HG03175 (cell line): Measurements from ENCODE around the gene GIPC2.
A peak's percentile ranks its signal among the peaks of the same experiment; 100 is the strongest.

Experiments used
- ATAC-seq: cut with Tn5 transposase; IDR thresholded peaks from one replicate; pipeline ENCODE4 v1.9.1; 2021; ENCODE audit warnings: mild to moderate bottlenecking, moderate library complexity; ENCODE audit not compliant: unreplicated experiment

The GIPC2 gene

GRCh38 chr1:78141531-78142231 is 95.9 kb downstream of the GIPC2 start:
- ATAC-seq: no peak

GRCh38 chr1:78142736-78143135 is 97.0 kb downstream of the GIPC2 start:
- no peak for ATAC-seq

DNA sequence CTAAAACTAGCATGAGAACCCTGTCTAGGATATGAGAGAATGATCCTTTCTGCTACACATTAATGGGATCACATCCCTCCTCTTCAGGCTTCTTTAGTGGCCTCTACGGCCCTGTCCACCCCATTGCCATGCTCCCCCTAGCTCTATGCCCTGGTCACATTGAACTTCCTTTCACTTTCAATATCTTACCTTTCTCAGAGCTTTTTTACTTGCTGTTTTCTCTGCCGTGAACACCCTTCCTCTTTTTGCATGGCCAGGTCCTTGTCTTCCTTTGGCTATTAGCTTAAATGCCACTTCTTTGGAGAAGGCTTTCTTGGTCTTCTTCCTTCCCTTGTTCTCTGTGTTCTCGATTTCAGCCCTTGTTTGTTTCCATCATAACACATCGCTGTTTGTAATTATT is 97.4 kb downstream of the GIPC2 start:
- peak; percentile 85 for ATAC-seq

- no peak for ATAC-seq
Measured at GRCh38 chr1:78143673-78144072, 97.9 kb downstream of the GIPC2 start.

GRCh38 chr1:78145105-78145580 is 99.4 kb downstream of the GIPC2 start:
- peak; percentile 76 for ATAC-seq

- no peak for ATAC-seq
Measured at GRCh38 chr1:78146205-78146771, 100.5 kb downstream of the GIPC2 start.

GRCh38 chr1:78147031-78147430 is 101.3 kb downstream of the GIPC2 start:
- no peak for ATAC-seq

GRCh38 chr1:78153092-78153736 is 107.4 kb downstream of the GIPC2 start:
- no peak for ATAC-seq

DNA sequence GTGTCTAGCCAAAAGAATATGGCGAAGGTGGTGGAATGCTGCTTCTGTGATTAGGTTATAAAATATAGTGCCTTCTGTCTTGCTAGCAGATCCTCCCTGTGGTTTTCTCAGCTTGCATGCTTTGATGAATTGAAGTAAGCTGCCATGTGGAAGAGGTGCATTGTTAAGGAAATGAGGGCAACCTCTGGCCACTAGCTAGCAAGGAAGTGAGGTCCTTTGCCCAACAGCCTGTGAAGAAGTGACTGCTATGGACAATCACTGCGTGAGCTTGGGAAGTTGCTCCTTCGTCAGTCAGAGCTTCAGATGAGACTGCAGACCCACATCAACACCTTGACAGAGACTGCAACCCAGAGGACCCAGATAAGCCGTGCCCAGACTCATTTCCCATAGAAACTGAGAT is 109.4 kb downstream of the GIPC2 start:
- no peak for ATAC-seq

DNA sequence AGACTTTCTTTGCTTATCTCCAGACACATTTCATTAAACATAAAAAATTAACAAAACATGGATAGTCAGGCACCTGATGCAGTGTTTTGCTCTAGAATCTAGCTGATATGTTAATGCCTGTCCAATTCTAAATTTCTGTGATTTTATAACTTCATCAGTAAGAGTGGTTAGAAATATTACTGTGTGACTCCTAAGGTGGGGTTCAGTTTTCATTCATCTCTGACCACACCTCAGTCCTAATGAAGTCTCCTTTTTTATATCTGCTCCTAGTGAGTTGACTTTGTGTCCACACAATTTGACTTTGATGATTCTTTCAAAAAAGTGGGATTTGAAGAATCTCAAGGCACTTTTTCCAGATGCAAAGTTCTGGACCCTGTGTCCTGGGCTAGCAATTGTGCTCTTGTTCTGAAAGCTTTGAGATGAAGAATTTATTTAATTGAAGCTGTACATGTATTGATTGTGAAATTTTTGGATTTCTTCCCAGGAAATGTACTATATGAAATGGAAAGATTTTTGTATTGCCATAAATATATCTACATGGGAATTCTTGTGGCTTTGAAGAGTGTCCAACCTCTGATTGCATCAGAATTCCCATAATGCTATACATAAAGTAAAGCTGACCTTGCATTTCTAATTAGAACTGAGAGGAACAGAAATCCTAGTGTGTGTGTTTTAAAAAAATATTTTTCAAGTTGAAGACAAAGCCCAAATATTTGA is 111.2 kb downstream of the GIPC2 start:
- no peak for ATAC-seq

DNA sequence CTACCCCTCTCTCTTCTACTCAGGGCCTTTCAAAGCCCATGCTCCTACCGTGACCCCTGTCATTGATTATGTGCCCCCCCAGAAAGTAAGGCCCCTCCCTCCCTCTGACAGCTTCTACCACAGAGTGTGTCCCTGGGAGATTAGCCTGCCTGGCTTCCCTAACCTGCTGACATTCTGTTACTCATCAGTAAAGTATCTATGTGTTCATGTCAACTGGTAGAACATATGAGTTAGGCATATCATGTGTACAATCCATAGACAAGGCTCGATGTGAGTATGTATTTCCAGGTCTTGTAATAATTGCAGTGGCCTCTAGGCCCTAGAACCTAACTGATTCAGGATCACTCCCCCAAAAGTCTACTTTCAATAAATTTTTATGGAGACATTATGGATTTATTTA is 120.0 kb downstream of the GIPC2 start:
- ATAC-seq: no peak

GRCh38 chr1:78168306-78168705 is 122.5 kb downstream of the GIPC2 start:
- ATAC-seq: no peak

DNA sequence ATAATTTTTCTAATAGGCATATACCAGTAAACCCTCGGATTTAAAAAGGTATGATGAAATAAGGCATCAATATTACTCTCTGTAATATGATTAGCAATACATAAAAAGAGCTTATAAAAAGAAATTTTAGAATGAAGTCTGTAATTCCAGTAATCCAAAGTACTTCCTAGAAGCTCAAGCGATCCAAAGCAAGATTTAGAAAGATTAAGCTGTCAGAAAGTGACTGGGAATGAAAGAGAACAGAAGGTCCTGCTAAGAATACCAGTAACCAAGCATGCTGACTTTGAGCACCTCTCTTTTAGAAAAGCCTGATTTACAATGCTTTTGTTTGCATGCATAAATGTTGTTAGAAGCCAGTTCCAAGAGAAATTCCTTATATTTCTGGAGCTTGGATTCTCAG is 125.1 kb downstream of the GIPC2 start:
- no peak for ATAC-seq

- ATAC-seq: no peak
Measured at GRCh38 chr1:78171736-78172590, 126.2 kb downstream of the GIPC2 start.

- no peak for ATAC-seq
Measured at GRCh38 chr1:78176448-78176847, 130.7 kb downstream of the GIPC2 start.

GRCh38 chr1:78177708-78178270 is 132.0 kb downstream of the GIPC2 start:
- ATAC-seq: no peak

DNA sequence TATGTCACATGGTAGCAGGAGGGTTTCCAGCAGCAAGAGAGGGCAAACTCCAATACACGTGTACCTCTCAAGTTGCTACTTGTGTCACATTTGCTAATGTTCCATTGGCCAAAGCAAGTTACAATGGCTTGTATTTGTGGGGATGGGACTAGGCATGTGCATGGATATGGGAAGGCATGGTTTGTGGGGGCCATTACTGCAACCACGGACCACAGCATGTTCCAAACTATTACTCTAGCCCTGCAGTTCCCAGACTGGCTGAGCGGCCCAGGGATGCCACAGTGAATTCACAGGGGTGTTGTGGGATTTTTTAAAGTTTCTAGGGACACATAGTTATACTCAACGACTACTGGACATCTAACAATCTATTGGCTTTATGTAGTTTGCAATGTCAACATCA is 133.1 kb downstream of the GIPC2 start:
- ATAC-seq: no peak

DNA sequence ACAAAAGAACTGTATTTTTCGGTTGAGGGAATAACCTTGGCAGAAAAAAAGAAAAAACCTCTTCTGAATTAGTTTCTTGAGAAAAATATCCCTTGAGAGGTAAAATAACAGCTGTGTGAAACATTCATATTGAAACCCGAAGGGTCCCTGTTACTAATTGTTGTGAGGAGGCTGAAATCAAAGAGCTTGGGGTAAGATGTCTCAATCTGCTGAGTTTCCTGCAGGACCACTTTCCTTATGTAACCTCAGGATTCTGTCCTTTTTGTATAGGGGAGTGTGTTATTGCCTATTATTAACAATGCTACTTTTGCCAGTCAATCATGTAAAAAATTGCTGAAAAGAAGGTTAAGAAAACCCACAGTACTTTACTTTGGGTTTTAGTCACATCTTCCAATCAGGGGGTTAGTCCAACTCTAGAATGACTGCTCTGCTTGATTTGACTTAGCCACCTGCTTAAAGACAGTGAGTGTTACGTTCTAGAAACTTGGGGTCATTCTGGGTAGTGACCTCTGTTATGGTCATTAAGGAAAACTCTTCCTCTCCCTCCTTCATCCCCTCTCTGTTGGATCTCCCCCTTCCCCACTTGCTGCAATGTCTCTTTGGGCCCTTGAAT is 138.8 kb downstream of the GIPC2 start:
- ATAC-seq: no peak
